NCI-H446 treated with DMSO at 0.1 percent for 48 hours (cell line): ENCODE results near the gene TMCC3.
"Not testable (repeated sequence)": the region's sequence is repeated elsewhere in the genome, so short reads cannot be mapped to it uniquely, and the experiment has no call there.

Experiments used
- DNase-seq: peaks from one replicate; lab custom pipeline; 2025; lab: John Stamatoyannopoulos, UW

TMCC3 gene

GRCh38 chr12:94633401-94633800 lies 17.0 kb downstream of the TMCC3 start:
- no peak for DNase-seq

- DNase-seq: no peak
These were observed 19.3 kb downstream of the TMCC3 start for GRCh38 chr12:94631058-94631457.

- no peak for DNase-seq
These were observed 21.4 kb downstream of the TMCC3 start for GRCh38 chr12:94628819-94629472.

- DNase-seq: no peak
These were observed 22.0 kb downstream of the TMCC3 start for GRCh38 chr12:94628369-94628768.

- DNase-seq: no peak
These were observed 24.8 kb downstream of the TMCC3 start for GRCh38 chr12:94625531-94625930.

GRCh38 chr12:94623161-94623920 lies 27.0 kb downstream of the TMCC3 start:
- DNase-seq: no peak

- no peak for DNase-seq
These were observed 27.9 kb downstream of the TMCC3 start for GRCh38 chr12:94622475-94622874.

GRCh38 chr12:94621662-94622359 lies 28.5 kb downstream of the TMCC3 start:
- DNase-seq: no peak

- no peak for DNase-seq
These were observed 29.7 kb downstream of the TMCC3 start for GRCh38 chr12:94620621-94621020.

GRCh38 chr12:94618995-94619695 lies 31.2 kb downstream of the TMCC3 start:
- DNase-seq: no peak

GRCh38 chr12:94617101-94617500 lies 33.3 kb downstream of the TMCC3 start:
- no peak for DNase-seq

GRCh38 chr12:94616203-94616729 lies 34.1 kb downstream of the TMCC3 start:
- no peak for DNase-seq

GRCh38 chr12:94615260-94616181 lies 34.8 kb downstream of the TMCC3 start:
- peak; percentile 37 for DNase-seq

GRCh38 chr12:94614288-94614721 lies 36.1 kb downstream of the TMCC3 start:
- DNase-seq: no peak

- DNase-seq: no peak
These were observed 40.4 kb downstream of the TMCC3 start for GRCh38 chr12:94609917-94610443.

GRCh38 chr12:94606810-94607209 lies 43.5 kb downstream of the TMCC3 start:
- DNase-seq: not testable (repeated sequence)

GRCh38 chr12:94604366-94604698 lies 46.0 kb downstream of the TMCC3 start:
- no peak for DNase-seq

- no peak for DNase-seq
These were observed 46.7 kb downstream of the TMCC3 start for GRCh38 chr12:94603434-94604365.

GRCh38 chr12:94602024-94602423 lies 48.3 kb downstream of the TMCC3 start:
- DNase-seq: no peak

GRCh38 chr12:94601307-94601706 lies 49.0 kb downstream of the TMCC3 start:
- DNase-seq: not testable (repeated sequence)
